Right lobe of liver (tissue), 4 donors: ENCODE data around the gene CRX.

Experiments used
- POLR2A ChIP-seq: fragments of 450-650 bp; IDR thresholded peaks from one replicate; pipeline ENCODE4 v1.6.1; 2017; ENCODE audit warnings: antibody characterized with exemption, mild to moderate bottlenecking
- TF ChIP-seq, protein P1 (sequence below), 4 donors: fragments of 200-600 bp in 3 of 4; fragments of 450-650 bp in 1 of 4; IDR thresholded peaks; one replicate each; pipeline versions ENCODE4 v1.5.1 to v1.8.0; 2016 to 2022; ENCODE audit warnings: antibody characterized with exemption in 4 of 4, mild to moderate bottlenecking in 2 of 4
- donor health status: DM: no; HTN: no; CAD: no.
- donor health status: DM: no; HTN: no; CAD: no.
- donor health status: DM: no; HTN: yes; CAD: no.

DNA sequence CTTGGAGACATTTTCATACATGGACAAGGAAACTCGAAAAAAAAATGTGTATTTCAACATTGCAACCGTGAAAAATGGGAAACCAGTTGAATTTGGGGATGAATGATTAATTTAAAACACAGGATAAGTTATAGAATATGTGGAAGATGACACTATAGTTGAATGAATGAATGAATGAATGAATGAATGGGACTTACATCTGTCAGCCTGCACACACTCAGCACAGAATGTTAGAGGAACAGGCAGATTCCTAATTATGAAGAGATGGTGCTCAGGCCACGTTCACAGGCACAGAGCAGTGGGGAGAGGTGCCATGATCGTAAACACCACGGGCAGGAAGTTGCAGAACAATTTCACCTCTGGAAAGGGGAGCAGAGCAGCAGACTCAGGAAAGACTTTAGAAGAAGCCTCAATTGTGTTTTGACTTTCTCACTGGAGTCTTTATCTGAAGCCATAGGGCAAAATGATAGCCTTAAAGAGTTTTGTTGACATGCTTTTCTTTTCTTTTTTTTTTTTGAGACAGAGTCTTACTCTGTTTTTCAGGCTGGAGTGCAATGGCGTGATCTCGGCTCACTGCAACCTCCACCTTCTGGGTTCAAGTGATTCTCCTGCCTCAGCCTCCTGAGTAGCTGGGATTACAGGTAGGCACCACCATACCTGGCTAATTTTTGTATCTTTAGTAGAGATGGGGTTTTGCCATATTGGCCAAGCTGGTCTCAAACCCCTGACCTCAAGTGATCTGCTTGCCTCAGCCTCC lies 69.3 kb downstream of the CRX start:
- TF ChIP-seq, protein P1, sequence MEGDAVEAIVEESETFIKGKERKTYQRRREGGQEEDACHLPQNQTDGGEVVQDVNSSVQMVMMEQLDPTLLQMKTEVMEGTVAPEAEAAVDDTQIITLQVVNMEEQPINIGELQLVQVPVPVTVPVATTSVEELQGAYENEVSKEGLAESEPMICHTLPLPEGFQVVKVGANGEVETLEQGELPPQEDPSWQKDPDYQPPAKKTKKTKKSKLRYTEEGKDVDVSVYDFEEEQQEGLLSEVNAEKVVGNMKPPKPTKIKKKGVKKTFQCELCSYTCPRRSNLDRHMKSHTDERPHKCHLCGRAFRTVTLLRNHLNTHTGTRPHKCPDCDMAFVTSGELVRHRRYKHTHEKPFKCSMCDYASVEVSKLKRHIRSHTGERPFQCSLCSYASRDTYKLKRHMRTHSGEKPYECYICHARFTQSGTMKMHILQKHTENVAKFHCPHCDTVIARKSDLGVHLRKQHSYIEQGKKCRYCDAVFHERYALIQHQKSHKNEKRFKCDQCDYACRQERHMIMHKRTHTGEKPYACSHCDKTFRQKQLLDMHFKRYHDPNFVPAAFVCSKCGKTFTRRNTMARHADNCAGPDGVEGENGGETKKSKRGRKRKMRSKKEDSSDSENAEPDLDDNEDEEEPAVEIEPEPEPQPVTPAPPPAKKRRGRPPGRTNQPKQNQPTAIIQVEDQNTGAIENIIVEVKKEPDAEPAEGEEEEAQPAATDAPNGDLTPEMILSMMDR (IDR thresholded peaks at IDR 0.05), result no peak
- no peak for TF ChIP-seq POLR2A
